ENCODE data around the gene SCN3A.

Gene SCN3A

GRCh38 chr2:165245081-165245793, 41.4 kb upstream of the SCN3A start:
- no peak for TF ChIP-seq FOXP2 (optimal IDR thresholded peaks at IDR 0.05; ENCODE audit: borderline replicate concordance, extremely low read depth, extremely low read length, insufficient read depth)
- TF ChIP-seq SIN3A (IDR thresholded peaks at IDR 0.05; ENCODE audit: borderline replicate concordance, insufficient read depth, low read length), result no peak
- no peak for TF ChIP-seq TAF1 (IDR thresholded peaks at IDR 0.05; ENCODE audit: borderline replicate concordance, insufficient read depth, low read length)
- TF ChIP-seq POLR2AphosphoS5 (IDR thresholded peaks at IDR 0.05; ENCODE audit: low read depth, low read length), result no peak
- TF ChIP-seq REST (IDR thresholded peaks at IDR 0.05; ENCODE audit: insufficient read depth in 1 of 2, low read depth in 2 of 2, low read length in 2 of 2), result no peak

DNA sequence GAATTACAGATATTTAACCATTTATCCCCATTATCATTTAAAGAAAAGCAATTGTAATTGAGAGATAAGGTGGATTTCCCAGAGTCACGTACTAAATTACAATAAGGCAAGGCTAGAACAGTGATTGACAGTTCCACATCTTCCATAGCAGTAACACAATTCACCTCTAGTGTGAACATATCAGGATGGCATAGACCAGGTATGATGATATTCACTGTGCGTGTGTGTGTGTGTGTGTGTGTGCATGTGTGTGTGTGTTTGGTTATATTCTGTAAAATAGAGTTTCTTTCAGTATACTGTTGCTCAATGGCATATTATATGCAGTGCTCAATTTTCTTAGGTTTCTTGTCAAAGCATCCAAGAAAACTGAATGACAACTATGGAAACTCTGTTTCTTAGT, 37.1 kb upstream of the SCN3A start:
- TF ChIP-seq POLR2AphosphoS5 (IDR thresholded peaks at IDR 0.05; ENCODE audit: low read depth, low read length), result no peak
- no peak for TF ChIP-seq TAF1 (IDR thresholded peaks at IDR 0.05; ENCODE audit: borderline replicate concordance, insufficient read depth, low read length)
- TF ChIP-seq SIN3A (IDR thresholded peaks at IDR 0.05; ENCODE audit: borderline replicate concordance, insufficient read depth, low read length), result no peak
- TF ChIP-seq FOXP2 (optimal IDR thresholded peaks at IDR 0.05; ENCODE audit: borderline replicate concordance, extremely low read depth, extremely low read length, insufficient read depth), result no peak
- TF ChIP-seq REST (IDR thresholded peaks at IDR 0.05; ENCODE audit: insufficient read depth in 1 of 2, low read depth in 2 of 2, low read length in 2 of 2), result no peak

DNA sequence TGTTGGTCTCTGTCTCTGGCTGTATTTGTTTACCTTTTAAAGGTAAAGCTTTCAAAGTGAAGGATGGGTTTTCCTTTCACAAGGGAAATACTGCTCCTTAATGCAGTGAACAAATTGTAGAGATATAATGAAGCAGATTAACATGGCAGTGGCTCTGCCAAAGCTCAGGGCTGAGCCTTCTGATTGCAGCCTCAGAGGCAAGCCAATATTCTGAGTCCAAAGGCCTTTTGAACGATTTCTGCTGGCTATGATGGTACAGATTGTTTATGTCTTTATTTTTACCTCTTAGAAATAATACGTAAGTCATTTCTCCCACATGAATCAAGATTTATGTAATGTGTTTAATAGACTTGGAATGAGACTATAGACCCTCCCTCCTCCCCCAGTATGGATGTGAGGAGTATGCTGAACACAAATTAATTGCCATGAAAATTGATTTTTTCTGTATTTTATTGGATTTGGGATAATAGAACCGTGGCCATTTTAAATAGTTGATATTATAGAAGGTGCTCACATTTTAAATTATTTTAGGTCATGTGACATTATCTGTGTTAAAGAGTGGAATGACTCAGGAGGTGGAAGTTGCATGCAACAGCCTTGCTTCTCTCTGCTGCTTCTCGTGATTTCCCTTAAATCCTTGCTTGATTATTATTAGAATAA, 36.1 kb upstream of the SCN3A start:
- TF ChIP-seq TAF1 (IDR thresholded peaks at IDR 0.05; ENCODE audit: borderline replicate concordance, insufficient read depth, low read length), result no peak
- TF ChIP-seq FOXP2 (optimal IDR thresholded peaks at IDR 0.05; ENCODE audit: borderline replicate concordance, extremely low read depth, extremely low read length, insufficient read depth), result no peak
- no peak for TF ChIP-seq REST (IDR thresholded peaks at IDR 0.05; ENCODE audit: insufficient read depth in 1 of 2, low read depth in 2 of 2, low read length in 2 of 2)
- no peak for TF ChIP-seq POLR2AphosphoS5 (IDR thresholded peaks at IDR 0.05; ENCODE audit: low read depth, low read length)
- TF ChIP-seq SIN3A (IDR thresholded peaks at IDR 0.05; ENCODE audit: borderline replicate concordance, insufficient read depth, low read length), result no peak

- TF ChIP-seq TAF1 (IDR thresholded peaks at IDR 0.05; ENCODE audit: borderline replicate concordance, insufficient read depth, low read length), result no peak
- no peak for TF ChIP-seq SIN3A (IDR thresholded peaks at IDR 0.05; ENCODE audit: borderline replicate concordance, insufficient read depth, low read length)
- 0 out of 4 replicates have a peak, but pooled peaks have one; percentile 32 to 37 for TF ChIP-seq REST (IDR thresholded peaks at IDR 0.05; ENCODE audit: insufficient read depth in 1 of 2, low read depth in 2 of 2, low read length in 2 of 2)
These were observed 35.4 kb upstream of the SCN3A start, which contains the start of gene SCN2A for GRCh38 chr2:165239230-165239629. Gene SCN2A (plus strand): TSS chr2:165239414. CDS start chr2:165295824, 56,410 bp downstream.

Data from PFSK-1 (cell line).